Cardiac muscle cell (in vitro differentiated cells and primary cell): ENCODE measurements around the gene CYP8B1. TPM values are rescaled to one million over a fixed set of nuclear protein-coding genes. Genes with fewer than 3 reads are reported as not detected.
A peak's percentile ranks its signal among the peaks of the same experiment; 100 is the strongest.

Source experiments
- DNase-seq, 2 donors: peaks; one replicate each; pipeline versions ENCODE4 v3.0.0 to v3.0.0-alpha.2; 2010 to 2017; ENCODE audit warnings: low read depth in 1 of 2, low spot score in 1 of 2
- H3K27ac ChIP-seq: fragments of 200-600 bp; sonication (generic); 2 replicates; pipeline ENCODE4 v1.5.1; 2016
- H3K27me3 ChIP-seq: fragments of 200-600 bp; sonication (generic); 2 replicates; pipeline ENCODE4 v1.6.0; 2016; ENCODE audit warnings: control low read depth
- H3K36me3 ChIP-seq: fragments of 200-600 bp; sonication (generic); 2 replicates; pipeline ENCODE4 v1.5.1; 2016; ENCODE audit warnings: control low read depth
- H3K4me1 ChIP-seq: fragments of 200-600 bp; sonication (generic); 2 replicates; pipeline ENCODE4 v1.8.1; 2017; ENCODE audit warnings: low read depth, mild to moderate bottlenecking, mixed run types
- H3K4me3 ChIP-seq: fragments of 200-600 bp; sonication (generic); 2 replicates; pipeline ENCODE4 v1.5.1; 2016; ENCODE audit warnings: mild to moderate bottlenecking
- H3K9me3 ChIP-seq: fragments of 200-600 bp; sonication (generic); 2 replicates; pipeline ENCODE4 v1.5.1; 2017; ENCODE audit warnings: low read depth, mild to moderate bottlenecking, control low read depth
- CTCF ChIP-seq: IDR thresholded peaks from 2 replicates; pipeline ENCODE4 v1.5.1; 2012; ENCODE audit warnings: low read depth, mild to moderate bottlenecking, low read length
- polyA plus RNA-seq: library from polyadenylated mRNA; unstranded; fragments of >200 nt; fragmentation: Nextera tagmentation; extraction: Ambion mirVana; gene quantifications from 2 replicates; pipeline ENCODE4 v1.2.1, GENCODE V29; 2016
- total RNA-seq: library from RNA; depleted of rRNA; stranded (reverse); fragments of >200 nt; gene quantifications from 2 replicates; pipeline ENCODE4 v1.2.3, GENCODE V29; 2016

The CYP8B1 gene
- total and polyA plus RNA-seq, 2 experiments from 2014 or later, result not detected

GRCh38 chr3:42906848-42907183 lies 31.1 kb upstream of the CYP8B1 start:
- DNase-seq, result no peak
- no peak for TF ChIP-seq CTCF
- Histone ChIP-seq H3K27me3 (no peaks in the 10 kb centered on the region), H3K4me3 (no peak overlapping the region), H3K27ac (no peak overlapping the region), H3K4me1 (no peaks in the 10 kb centered on the region), H3K9me3 (no peaks in the 10 kb centered on the region), H3K36me3 (no peaks in the 10 kb centered on the region)

- Histone ChIP-seq H3K4me3 (no peak within 1 kb of the TSS), H3K9me3 (no peaks in the 10 kb centered on the region), H3K36me3 (no peaks in the 10 kb centered on the region), H3K4me1 (no peaks in the 10 kb centered on the region), H3K27ac (no peak within 1 kb of the TSS), H3K27me3 (no peaks in the 10 kb centered on the region)
- DNase-seq, result peak in 1 of 2 donors; percentile 61
- no peak for TF ChIP-seq CTCF
These were observed 30.6 kb upstream of the CYP8B1 start, which contains the start of gene ZNF662 for GRCh38 chr3:42906070-42906847. ZNF662 (plus strand) TSS chr3:42906142; CDS start chr3:42908115, 1,973 bp downstream.

- Histone ChIP-seq H3K9me3 (no peaks in the 10 kb centered on the region), H3K4me3 (no peak overlapping the region)
These were observed 30.0 kb upstream of the CYP8B1 start for GRCh38 chr3:42905740-42906069.

GRCh38 chr3:42904076-42904475 lies 28.4 kb upstream of the CYP8B1 start:
- TF ChIP-seq CTCF, result no peak
- no peak for DNase-seq
- H3K4me1 ChIP-seq, result no peaks in the 10 kb centered on the region
- no peaks in the 10 kb centered on the region for H3K9me3 ChIP-seq
- no peaks in the 10 kb centered on the region for H3K36me3 ChIP-seq
- no peaks in the 10 kb centered on the region for H3K27me3 ChIP-seq
- no peak overlapping the region for H3K4me3 ChIP-seq
- H3K27ac ChIP-seq, result no peak overlapping the region

More at GRCh38 chr3:42905740-42906069, 30.0 kb upstream of the CYP8B1 start:
- TF ChIP-seq CTCF, result no peak
- Histone ChIP-seq H3K4me1 (no peaks in the 10 kb centered on the region), H3K27me3 (no peaks in the 10 kb centered on the region), H3K36me3 (no peaks in the 10 kb centered on the region), H3K27ac (no peak overlapping the region)
- no peak for DNase-seq

- no peaks in the 10 kb centered on the region for H3K9me3 ChIP-seq
- H3K36me3 ChIP-seq, result no peaks in the 10 kb centered on the region
- no peak overlapping the region for H3K27ac ChIP-seq
- H3K27me3 ChIP-seq, result no peaks in the 10 kb centered on the region
- no peaks in the 10 kb centered on the region for H3K4me1 ChIP-seq
- DNase-seq, result no peak
- TF ChIP-seq CTCF, result no peak
- H3K4me3 ChIP-seq, result no peak overlapping the region
These were observed 26.6 kb upstream of the CYP8B1 start for GRCh38 chr3:42902257-42902656.
